ENCODE measurements around the gene TMPRSS3. TPM values are rescaled to one million over a fixed set of nuclear protein-coding genes. Genes with fewer than 3 reads are reported as not detected.

The TMPRSS3 gene
- polyA plus RNA-seq, 1 experiment: not detected

DNA sequence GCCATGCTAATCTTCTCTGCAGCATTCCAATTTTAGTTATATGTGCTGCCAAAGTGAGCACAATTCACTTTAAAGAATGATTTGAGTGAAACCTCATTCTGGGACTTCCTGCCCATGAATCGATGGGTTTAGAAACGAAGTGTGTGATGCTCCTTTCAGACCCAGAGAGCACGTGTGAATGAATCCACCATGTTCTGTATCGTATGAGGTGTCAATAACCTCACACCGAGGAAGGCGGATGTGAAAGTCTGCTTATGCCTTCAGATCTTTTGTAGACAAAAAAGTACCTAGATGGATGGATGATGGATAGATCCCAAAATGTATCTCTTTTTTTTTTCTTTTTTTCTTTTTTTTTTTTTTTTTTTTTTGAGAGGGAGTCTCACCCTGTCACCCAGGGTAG, 21.7 kb upstream of the TMPRSS3 start:
- ChIA-PET CTCF (no interaction called here), POLR2A (no interaction called here)
- TF ChIP-seq, protein P1, sequence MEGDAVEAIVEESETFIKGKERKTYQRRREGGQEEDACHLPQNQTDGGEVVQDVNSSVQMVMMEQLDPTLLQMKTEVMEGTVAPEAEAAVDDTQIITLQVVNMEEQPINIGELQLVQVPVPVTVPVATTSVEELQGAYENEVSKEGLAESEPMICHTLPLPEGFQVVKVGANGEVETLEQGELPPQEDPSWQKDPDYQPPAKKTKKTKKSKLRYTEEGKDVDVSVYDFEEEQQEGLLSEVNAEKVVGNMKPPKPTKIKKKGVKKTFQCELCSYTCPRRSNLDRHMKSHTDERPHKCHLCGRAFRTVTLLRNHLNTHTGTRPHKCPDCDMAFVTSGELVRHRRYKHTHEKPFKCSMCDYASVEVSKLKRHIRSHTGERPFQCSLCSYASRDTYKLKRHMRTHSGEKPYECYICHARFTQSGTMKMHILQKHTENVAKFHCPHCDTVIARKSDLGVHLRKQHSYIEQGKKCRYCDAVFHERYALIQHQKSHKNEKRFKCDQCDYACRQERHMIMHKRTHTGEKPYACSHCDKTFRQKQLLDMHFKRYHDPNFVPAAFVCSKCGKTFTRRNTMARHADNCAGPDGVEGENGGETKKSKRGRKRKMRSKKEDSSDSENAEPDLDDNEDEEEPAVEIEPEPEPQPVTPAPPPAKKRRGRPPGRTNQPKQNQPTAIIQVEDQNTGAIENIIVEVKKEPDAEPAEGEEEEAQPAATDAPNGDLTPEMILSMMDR (IDR thresholded peaks at IDR 0.05; ENCODE audit: insufficient read depth, low read depth, low read length): no peak
- no peak for DNase-seq (ENCODE audit: low read depth)
- H3K4me3 ChIP-seq (ENCODE audit: low read depth, low read length): no peak overlapping the region
- H3K27me3 ChIP-seq (ENCODE audit: control insufficient read depth, insufficient read depth, low read length): no peaks in the 10 kb centered on the region; the same call in 1 of the 2 replicates
- no peaks in the 10 kb centered on the region for H3K36me3 ChIP-seq (ENCODE audit: control insufficient read depth, insufficient read depth, low read length)

DNA sequence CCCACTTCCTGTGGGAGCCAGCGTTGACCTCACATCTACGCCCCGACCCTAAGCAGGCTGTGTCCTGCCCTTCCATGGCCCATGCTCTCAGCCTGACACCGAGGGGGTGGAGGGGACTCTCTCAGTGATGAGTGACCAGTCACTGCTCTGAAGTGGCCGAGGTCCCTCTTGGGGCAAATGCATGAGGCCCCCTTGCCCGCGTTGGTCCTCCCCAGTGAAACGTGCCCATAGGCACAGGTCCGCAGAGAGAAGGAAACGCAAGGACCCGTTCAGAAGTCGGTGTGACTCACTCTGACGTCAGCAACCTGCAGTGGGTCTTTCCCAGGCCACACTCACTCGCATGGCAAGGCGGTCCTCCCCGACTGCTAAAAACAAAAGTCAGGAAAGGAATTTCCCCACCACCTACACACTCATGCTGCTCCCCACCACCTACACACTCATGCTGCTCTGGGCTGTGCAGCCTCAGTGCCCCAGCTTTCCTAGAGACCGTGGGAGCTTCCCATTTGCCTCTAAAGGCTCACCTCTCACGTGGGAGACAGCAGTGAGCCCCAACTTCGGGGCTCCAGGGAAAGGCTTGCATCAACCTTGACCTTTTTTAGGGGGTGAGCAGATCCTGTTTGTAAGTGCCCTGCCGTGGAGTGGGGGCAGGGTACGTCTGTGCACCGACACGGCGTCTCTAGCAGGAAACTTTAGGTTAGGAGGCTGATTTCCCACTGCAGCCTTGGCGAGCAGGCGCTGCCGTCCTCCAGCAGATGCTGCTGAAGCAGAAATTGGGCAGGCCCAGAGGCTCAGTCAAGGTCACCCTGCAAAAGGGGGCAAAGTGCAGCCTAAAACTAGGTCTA, 19.3 kb upstream of the TMPRSS3 start:
- POLR2A ChIA-PET: no interaction called here
- no peaks in the 10 kb centered on the region for H3K27me3 ChIP-seq (ENCODE audit: control insufficient read depth, insufficient read depth, low read length)
- TF ChIP-seq, protein P1 (IDR thresholded peaks at IDR 0.05; ENCODE audit: insufficient read depth, low read depth, low read length): no peak
- H3K4me3 ChIP-seq (ENCODE audit: low read depth, low read length): no peak overlapping the region
- CTCF ChIA-PET: no interaction called here
- no peaks in the 10 kb centered on the region for H3K36me3 ChIP-seq (ENCODE audit: control insufficient read depth, insufficient read depth, low read length)
- no peak for DNase-seq (ENCODE audit: low read depth)

DNA sequence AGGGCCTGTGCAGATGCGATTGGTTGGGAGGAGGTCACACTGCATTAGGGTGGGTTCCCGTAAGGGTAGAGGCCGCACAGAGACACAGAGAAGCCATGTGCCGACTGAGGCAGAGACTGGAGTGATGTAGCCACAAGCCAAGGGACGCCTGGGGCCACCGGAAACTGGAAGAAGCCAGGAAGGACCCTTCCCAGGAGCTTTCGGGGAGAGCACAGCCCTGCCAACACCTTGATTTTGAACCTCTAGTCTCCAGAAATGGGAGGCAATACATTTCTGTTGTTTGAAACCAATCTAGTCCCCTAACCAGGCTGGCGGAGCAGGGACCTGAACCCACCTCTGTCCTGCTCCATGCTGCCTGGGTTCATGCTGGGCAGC, 18.7 kb upstream of the TMPRSS3 start:
- no peaks in the 10 kb centered on the region for H3K36me3 ChIP-seq (ENCODE audit: control insufficient read depth, insufficient read depth, low read length)
- CTCF ChIA-PET: no interaction called here
- TF ChIP-seq, protein P1 (IDR thresholded peaks at IDR 0.05; ENCODE audit: insufficient read depth, low read depth, low read length): no peak
- no peaks in the 10 kb centered on the region for H3K27me3 ChIP-seq (ENCODE audit: control insufficient read depth, insufficient read depth, low read length)
- POLR2A ChIA-PET: no interaction called here
- DNase-seq (ENCODE audit: low read depth): no peak
- no peak overlapping the region for H3K4me3 ChIP-seq (ENCODE audit: low read depth, low read length)

DNA sequence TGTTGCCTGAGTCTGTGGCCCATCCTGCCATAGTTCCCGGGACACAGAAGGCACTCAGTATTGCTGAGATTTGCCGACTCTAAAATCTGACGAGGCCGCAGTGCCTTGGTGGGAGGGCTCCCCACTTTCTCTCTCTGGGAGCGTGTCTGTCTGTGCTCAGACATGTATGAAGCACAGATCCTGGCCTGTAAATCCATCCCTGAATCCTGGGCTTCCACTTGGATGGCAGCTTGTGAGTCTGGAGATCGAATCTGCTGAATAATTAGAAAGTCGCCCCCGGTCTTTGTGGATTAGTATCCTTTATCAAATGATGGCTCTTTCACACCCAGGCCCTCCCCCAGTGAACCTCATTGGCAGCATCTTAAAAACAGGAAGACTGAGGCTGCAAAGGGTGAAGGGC, 18.2 kb upstream of the TMPRSS3 start:
- CTCF ChIA-PET: no interaction called here
- Histone ChIP-seq H3K4me3 (ENCODE audit: low read depth, low read length) (no peak overlapping the region), H3K36me3 (ENCODE audit: control insufficient read depth, insufficient read depth, low read length) (no peaks in the 10 kb centered on the region), H3K27me3 (ENCODE audit: control insufficient read depth, insufficient read depth, low read length) (no peaks in the 10 kb centered on the region)
- TF ChIP-seq, protein P1 (IDR thresholded peaks at IDR 0.05; ENCODE audit: insufficient read depth, low read depth, low read length): no peak
- DNase-seq (ENCODE audit: low read depth): no peak
- POLR2A ChIA-PET: no interaction called here

DNA sequence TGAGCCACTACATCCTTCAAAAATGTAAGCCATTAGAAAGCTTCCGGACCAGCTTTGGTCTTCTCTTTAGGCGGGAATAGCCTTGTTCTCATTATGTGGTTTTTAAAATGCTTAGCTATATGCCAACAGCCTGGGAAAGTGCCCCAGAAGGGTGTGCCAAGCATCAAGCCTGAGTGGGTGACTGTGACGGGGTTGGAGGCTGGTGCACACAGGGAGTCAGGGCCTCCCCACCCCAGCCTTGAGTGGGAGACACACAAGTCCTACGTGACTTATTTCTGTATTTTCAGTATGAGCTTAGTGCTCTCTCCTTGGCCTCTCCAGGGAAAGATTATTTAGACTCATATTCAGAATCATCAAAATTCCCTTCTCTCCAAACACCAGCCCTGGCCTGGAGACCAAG, 17.6 kb upstream of the TMPRSS3 start:
- Histone ChIP-seq H3K36me3 (ENCODE audit: control insufficient read depth, insufficient read depth, low read length) (no peaks in the 10 kb centered on the region), H3K4me3 (ENCODE audit: low read depth, low read length) (no peak overlapping the region), H3K27me3 (ENCODE audit: control insufficient read depth, insufficient read depth, low read length) (no peaks in the 10 kb centered on the region)
- CTCF ChIA-PET: no interaction called here
- TF ChIP-seq, protein P1 (IDR thresholded peaks at IDR 0.05; ENCODE audit: insufficient read depth, low read depth, low read length): no peak
- POLR2A ChIA-PET: no interaction called here
- DNase-seq (ENCODE audit: low read depth): no peak

All from BJ (cell line).